ENCODE measurements around the gene LTN1. TPM values are rescaled to one million over a fixed set of nuclear protein-coding genes. Genes with fewer than 3 reads are reported as not detected.

LTN1 gene
- total and polyA plus RNA-seq, 5 experiments from 2014 or later, result 12.0 to 30.5 (median 14.1) TPM

- no peak for ATAC-seq
- Mint-ChIP-seq H3K27ac (no peak overlapping the region), H3K27me3 (no peaks in the 10 kb centered on the region)
Measured at GRCh38 chr21:28922368-28922767, 70.3 kb downstream of the LTN1 start.

GRCh38 chr21:28916150-28916893 is 76.4 kb downstream of the LTN1 start:
- POLR2A ChIA-PET, result no interaction called here
- no peak overlapping the region for H3K27ac Mint-ChIP-seq
- no peaks in the 10 kb centered on the region for H3K9me3 Mint-ChIP-seq
- DNase-seq, result no peak
- peaks cover 0 to 10% (median 2%) of the 10 kb centered on the region in 5 donors for H3K27me3 Mint-ChIP-seq
- no peaks in the 10 kb centered on the region for H3K36me3 Mint-ChIP-seq
- H3K4me3 Mint-ChIP-seq, result no peak overlapping the region
- no peak for ATAC-seq
- no peaks in the 10 kb centered on the region for H3K4me1 Mint-ChIP-seq

More at GRCh38 chr21:28922368-28922767, 70.3 kb downstream of the LTN1 start:
- POLR2A ChIA-PET, result no interaction called here
- Mint-ChIP-seq H3K4me3 (no peak overlapping the region), H3K36me3 (peaks cover 0 to 41% (median 30%) of the 10 kb centered on the region in 3 donors), H3K9me3 (no peaks in the 10 kb centered on the region), H3K4me1 (no peaks in the 10 kb centered on the region)
- DNase-seq, result no peak

DNA sequence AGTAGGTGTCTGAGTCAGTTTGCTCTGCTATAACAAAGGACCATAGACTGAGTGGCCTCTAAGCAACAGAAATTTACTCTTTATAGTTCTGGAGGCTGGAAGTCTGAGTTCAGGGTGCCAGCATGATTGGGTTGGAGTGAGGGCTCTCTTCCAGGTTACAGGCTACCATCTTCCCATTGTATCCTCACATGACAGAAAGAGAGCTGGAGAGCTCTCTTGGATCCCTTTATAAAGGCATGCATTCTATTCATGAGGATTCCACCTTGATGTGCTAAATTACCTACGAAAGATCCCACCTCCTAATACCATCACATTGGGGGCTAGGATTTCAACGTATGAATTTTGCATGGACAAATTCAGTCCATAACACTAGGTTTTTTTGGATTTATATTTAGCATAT is 79.6 kb downstream of the LTN1 start:
- ATAC-seq (no peak), DNase-seq (no peak)
- Mint-ChIP-seq H3K9me3 (no peaks in the 10 kb centered on the region), H3K27ac (no peak overlapping the region), H3K4me1 (no peaks in the 10 kb centered on the region), H3K36me3 (no peaks in the 10 kb centered on the region), H3K27me3 (peaks cover 0 to 14% (median 3%) of the 10 kb centered on the region in 5 donors), H3K4me3 (no peak overlapping the region)
- POLR2A ChIA-PET, result no interaction called here

- Mint-ChIP-seq H3K36me3 (no peaks in the 10 kb centered on the region), H3K9me3 (no peaks in the 10 kb centered on the region), H3K27ac (no peak overlapping the region), H3K4me1 (no peaks in the 10 kb centered on the region), H3K27me3 (peaks cover 0 to 14% (median 3%) of the 10 kb centered on the region in 5 donors), H3K4me3 (no peak overlapping the region)
- DNase-seq (no peak), ATAC-seq (no peak)
- POLR2A ChIA-PET, result no interaction called here
Measured at GRCh38 chr21:28910280-28910887, 82.3 kb downstream of the LTN1 start.

DNA sequence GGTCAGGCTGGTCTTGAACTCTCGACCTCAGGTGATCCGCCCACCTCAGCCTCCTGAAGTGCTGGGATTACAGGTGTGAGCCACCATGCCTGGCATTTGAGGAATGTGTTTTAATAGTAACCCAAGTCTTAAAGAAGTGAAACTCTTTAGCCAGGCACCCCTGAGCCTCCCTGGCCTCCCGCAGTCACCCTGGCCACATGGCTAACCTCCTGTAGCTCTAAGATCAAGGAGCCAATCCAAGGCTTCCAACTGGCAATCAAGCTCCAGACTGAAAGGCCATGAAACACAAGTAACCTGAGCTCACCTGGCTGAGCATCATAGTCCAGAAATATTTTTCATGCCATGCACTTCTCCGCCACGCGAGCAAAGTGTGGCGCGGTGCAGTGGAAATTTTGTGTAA is 84.3 kb downstream of the LTN1 start:
- Mint-ChIP-seq H3K4me1 (no peaks in the 10 kb centered on the region), H3K9me3 (no peaks in the 10 kb centered on the region), H3K4me3 (no peak overlapping the region), H3K27me3 (peaks cover 0 to 14% (median 3%) of the 10 kb centered on the region in 5 donors), H3K36me3 (no peaks in the 10 kb centered on the region), H3K27ac (no peak overlapping the region)
- no peak for DNase-seq
- no peak for ATAC-seq
- POLR2A ChIA-PET, result no interaction called here

GRCh38 chr21:28906841-28907240 is 85.8 kb downstream of the LTN1 start:
- no peak for DNase-seq
- Mint-ChIP-seq H3K27me3 (peaks cover 0 to 7% (median 3%) of the 10 kb centered on the region in 5 donors), H3K4me1 (no peaks in the 10 kb centered on the region), H3K4me3 (no peak overlapping the region), H3K36me3 (no peaks in the 10 kb centered on the region), H3K9me3 (no peaks in the 10 kb centered on the region), H3K27ac (no peak overlapping the region)
- POLR2A ChIA-PET, result no interaction called here
- ATAC-seq, result no peak

DNA sequence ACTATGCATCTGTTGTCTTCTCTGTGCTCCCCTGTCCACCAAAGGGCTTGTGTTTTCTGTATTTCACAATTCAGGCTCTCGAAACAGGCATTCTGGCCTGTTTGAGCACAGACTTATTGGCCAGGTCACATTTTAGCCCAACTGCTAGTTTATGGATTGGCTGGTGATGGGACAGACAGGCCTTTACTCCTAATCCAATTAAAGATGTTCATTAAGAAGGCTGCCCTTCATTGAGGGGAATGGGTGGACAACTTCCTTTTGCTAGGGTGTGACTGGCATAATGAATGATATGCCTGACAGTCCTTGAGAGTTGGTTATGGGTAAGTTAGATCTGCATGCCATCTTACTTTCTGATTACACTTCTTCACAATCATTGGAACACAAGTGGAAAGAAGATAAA is 86.4 kb downstream of the LTN1 start:
- DNase-seq (no peak), ATAC-seq (no peak)
- no peaks in the 10 kb centered on the region for H3K36me3 Mint-ChIP-seq
- H3K4me1 Mint-ChIP-seq, result no peaks in the 10 kb centered on the region
- peaks cover 0 to 4% (median 3%) of the 10 kb centered on the region in 5 donors for H3K27me3 Mint-ChIP-seq
- POLR2A ChIA-PET, result no interaction called here
- no peaks in the 10 kb centered on the region for H3K9me3 Mint-ChIP-seq
- H3K4me3 Mint-ChIP-seq, result no peak overlapping the region
- no peak overlapping the region for H3K27ac Mint-ChIP-seq

DNA sequence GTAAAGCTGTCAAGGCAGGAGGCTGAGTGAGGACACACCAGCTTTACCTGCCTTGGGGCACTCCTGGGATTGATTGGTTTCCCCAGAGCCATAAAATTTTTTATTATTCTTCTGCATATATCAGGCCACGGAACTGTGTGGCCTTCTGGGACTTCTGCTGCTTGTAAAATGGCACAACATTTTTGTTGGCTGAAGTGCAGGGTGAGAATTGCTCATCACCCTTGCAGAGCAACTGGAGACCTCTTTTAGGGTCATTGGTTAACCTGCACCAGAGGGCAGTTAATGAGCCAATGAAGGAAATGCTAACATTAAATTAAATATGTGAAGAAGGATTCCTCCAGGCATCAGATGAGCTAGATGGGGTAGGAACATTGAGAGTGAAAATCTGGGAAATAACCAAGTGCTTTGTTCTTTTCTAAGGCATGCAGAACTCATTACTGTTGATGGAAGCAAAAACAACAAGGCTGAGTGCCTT is 87.7 kb downstream of the LTN1 start:
- no peak overlapping the region for H3K4me3 Mint-ChIP-seq
- no peaks in the 10 kb centered on the region for H3K36me3 Mint-ChIP-seq

GRCh38 chr21:28903448-28903847 is 89.2 kb downstream of the LTN1 start:
- H3K9me3 Mint-ChIP-seq, result no peaks in the 10 kb centered on the region
- POLR2A ChIA-PET, result no interaction called here
- H3K4me3 Mint-ChIP-seq, result no peak overlapping the region
- no peaks in the 10 kb centered on the region for H3K36me3 Mint-ChIP-seq
- no peak for ATAC-seq
- no peak overlapping the region for H3K27ac Mint-ChIP-seq
- H3K4me1 Mint-ChIP-seq, result no peaks in the 10 kb centered on the region
- no peak for DNase-seq
- peaks cover 0 to 2% (median 0%) of the 10 kb centered on the region in 5 donors for H3K27me3 Mint-ChIP-seq

More for the DNA sequence above, 87.7 kb downstream of the LTN1 start:
- Mint-ChIP-seq H3K4me1 (no peaks in the 10 kb centered on the region), H3K9me3 (no peaks in the 10 kb centered on the region), H3K27ac (no peak overlapping the region), H3K27me3 (peaks cover 0 to 2% (median 0%) of the 10 kb centered on the region in 5 donors)
- no peak for ATAC-seq
- no peak for DNase-seq
- POLR2A ChIA-PET, result no interaction called here

DNA sequence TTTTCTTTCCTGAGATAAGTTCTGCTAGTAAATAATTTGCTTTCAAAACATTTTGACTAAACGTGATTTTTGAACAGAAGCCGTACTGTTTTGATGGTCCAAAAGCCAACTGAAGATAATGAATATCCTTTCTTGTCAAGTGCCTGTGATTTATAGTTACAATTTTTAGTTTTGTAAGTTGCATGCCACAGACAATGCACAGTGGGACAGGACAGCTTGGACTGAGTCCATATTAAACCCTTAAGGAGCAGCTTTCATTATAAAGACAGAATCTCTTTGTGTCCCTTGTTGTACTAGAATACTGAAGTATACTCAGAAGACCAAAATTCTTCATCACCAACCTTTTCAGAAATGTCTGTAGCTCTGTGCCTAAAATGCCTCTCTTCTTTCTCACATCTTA is 92.2 kb downstream of the LTN1 start:
- ATAC-seq, result no peak
- Mint-ChIP-seq H3K4me1 (no peaks in the 10 kb centered on the region), H3K36me3 (peaks cover 0 to 8% (median 0%) of the 10 kb centered on the region in 3 donors), H3K27ac (peak overlapping the region in 1 of 10 donors; percentile 53), H3K4me3 (no peak overlapping the region), H3K9me3 (peaks cover 0 to 9% (median 0%) of the 10 kb centered on the region in 9 donors), H3K27me3 (peaks cover 0 to 11% (median 0%) of the 10 kb centered on the region in 5 donors)
- POLR2A ChIA-PET, result interaction anchor here (0.6 kb wide), 1 partner anchor 20 kb away, joined by 4 read pairs; no protein-coding TSS in a partner anchor
- no peak for DNase-seq

DNA sequence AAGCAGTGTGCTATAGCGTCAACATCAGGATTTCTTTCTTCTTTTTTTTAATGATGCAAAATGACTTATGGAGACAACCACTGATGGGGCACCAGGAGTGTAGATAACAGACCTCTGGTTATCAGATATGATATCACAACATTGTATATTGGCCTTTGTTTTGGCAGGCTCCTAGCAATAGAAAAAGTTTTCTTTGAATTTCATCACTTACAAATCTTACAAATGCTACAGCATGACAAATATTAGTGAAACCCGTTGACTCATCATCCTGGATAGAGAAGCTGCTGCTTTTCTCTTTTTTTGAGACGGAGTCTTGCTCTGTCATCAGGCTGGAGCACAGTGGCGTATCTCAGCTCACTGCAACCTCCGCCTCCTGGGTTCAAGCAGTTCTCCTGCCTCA is 92.9 kb downstream of the LTN1 start:
- peaks cover 0 to 8% (median 0%) of the 10 kb centered on the region in 3 donors for H3K36me3 Mint-ChIP-seq
- H3K27ac Mint-ChIP-seq, result no peak overlapping the region
- DNase-seq, result no peak
- no peaks in the 10 kb centered on the region for H3K4me1 Mint-ChIP-seq
- POLR2A ChIA-PET, result no interaction called here
- no peak for ATAC-seq
- H3K9me3 Mint-ChIP-seq, result peaks cover 0 to 10% (median 0%) of the 10 kb centered on the region in 9 donors
- no peak overlapping the region for H3K4me3 Mint-ChIP-seq
- H3K27me3 Mint-ChIP-seq, result peaks cover 0 to 11% (median 0%) of the 10 kb centered on the region in 5 donors

GRCh38 chr21:28899220-28899619 is 93.5 kb downstream of the LTN1 start:
- POLR2A ChIA-PET, result no interaction called here
- H3K4me1 Mint-ChIP-seq, result no peaks in the 10 kb centered on the region
- no peak overlapping the region for H3K4me3 Mint-ChIP-seq
- no peak overlapping the region for H3K27ac Mint-ChIP-seq
- peaks cover 0 to 10% (median 0%) of the 10 kb centered on the region in 9 donors for H3K9me3 Mint-ChIP-seq
- peaks cover 0 to 11% (median 0%) of the 10 kb centered on the region in 5 donors for H3K27me3 Mint-ChIP-seq
- peaks cover 0 to 8% (median 0%) of the 10 kb centered on the region in 3 donors for H3K36me3 Mint-ChIP-seq
- no peak for ATAC-seq
- DNase-seq, result no peak

DNA sequence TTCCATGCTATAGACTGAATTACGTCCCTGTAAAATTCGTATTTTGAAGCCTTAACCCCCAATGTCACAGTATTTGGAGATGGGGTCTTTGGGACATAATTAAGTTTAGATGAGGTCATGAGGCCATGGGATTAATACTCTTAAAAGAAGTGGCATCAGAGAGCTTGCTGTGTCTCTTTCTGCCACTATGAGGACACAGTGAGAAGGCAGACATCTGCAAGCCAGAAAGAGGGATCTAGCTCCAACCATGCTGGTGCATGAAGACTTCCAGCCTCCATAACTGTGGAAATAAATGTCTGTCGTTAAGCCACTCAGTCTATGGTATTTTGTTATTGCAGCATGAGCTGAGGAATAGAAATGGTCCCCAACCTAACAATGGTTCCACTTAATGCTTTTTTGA is 99.0 kb downstream of the LTN1 start:
- Mint-ChIP-seq H3K36me3 (peaks cover 0 to 8% (median 0%) of the 10 kb centered on the region in 3 donors), H3K27me3 (peaks cover 0 to 17% (median 0%) of the 10 kb centered on the region in 5 donors), H3K9me3 (peaks cover 0 to 10% (median 0%) of the 10 kb centered on the region in 9 donors), H3K4me1 (peaks cover 0 to 1% (median 0%) of the 10 kb centered on the region in 4 donors), H3K27ac (no peak overlapping the region), H3K4me3 (no peak overlapping the region)
- POLR2A ChIA-PET, result no interaction called here
- DNase-seq (no peak), ATAC-seq (no peak)

Data from naive thymus-derived CD8-positive, alpha-beta T cell (primary cell).